HG02798 (cell line): ENCODE data around the gene PTGER3.
A peak's percentile ranks its signal among the peaks of the same experiment; 100 is the strongest.

Experiments used
- ATAC-seq: cut with Tn5 transposase; IDR thresholded peaks from one replicate; pipeline ENCODE4 v1.9.1; 2021; ENCODE audit warnings: mild to moderate bottlenecking; ENCODE audit not compliant: unreplicated experiment, poor library complexity

Gene PTGER3

DNA sequence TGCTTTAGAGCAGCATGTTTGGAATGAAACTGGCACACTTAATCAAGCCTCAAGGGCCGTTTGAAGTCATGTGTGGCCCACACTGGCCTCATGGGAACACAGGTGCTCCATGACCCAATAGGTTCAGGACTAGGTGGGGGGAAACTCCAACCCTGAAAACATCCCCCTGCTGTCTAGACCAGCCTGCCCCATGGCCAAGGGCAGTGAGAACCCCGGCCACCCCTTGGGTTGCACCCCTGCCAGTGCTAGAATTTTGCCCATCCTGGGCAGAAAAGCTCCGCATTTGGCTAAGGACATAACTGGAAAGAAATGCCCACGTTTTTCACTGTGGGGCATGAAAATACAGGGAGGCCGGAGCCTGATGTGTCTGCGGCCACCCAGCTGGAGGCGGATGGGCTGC is 6.1 kb upstream of the PTGER3 start:
- no peak for ATAC-seq

DNA sequence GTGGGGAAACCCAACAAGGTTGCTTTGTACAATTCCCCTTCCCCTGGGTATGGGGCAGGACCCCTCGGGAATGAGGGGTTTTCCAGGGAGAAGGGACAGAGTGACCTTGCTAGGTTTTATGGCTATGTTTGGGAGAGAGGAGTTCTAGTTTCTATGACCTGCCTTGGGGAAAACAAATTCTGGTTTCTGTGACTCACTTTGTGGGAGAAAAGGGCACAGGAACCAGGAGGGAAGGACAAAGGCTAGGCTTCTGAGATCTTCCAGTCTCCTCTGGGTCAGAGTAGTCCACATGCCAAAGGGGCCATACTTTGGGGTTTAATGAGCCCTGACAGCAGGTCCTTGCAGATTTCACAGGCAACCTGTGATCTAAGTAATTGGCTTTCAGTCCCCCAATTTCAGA is 5.5 kb upstream of the PTGER3 start:
- ATAC-seq: no peak

DNA sequence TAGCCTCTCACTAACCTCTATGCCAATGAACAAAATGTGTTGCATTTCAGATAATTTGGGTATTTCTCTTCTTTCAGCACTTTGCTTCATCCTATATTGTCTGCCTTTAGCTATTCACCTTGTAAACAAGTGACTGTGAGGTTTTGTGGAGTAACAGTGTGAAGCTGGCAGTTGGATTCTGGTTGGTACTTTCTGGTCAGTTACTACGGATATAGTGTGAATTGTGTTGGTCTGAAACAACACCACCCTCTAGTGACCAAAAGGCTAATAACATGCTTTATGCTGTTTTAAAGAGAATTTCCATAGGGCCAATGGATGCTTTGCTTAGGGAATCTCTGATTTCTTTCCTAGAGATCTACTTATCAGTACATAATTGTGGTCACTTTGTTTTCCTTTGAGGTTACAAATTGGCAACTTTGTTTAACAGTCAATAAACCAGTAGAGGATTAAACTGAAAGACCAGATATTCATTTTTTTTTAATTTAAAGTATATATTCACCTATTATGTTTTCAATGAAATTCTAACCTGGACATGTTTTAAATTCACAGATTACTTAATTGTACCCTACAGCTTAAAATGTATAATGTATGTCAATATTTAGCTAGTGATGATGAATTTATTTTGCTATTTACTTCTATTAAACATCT is 2.5 kb upstream of the PTGER3 start:
- ATAC-seq: peak; percentile 68

DNA sequence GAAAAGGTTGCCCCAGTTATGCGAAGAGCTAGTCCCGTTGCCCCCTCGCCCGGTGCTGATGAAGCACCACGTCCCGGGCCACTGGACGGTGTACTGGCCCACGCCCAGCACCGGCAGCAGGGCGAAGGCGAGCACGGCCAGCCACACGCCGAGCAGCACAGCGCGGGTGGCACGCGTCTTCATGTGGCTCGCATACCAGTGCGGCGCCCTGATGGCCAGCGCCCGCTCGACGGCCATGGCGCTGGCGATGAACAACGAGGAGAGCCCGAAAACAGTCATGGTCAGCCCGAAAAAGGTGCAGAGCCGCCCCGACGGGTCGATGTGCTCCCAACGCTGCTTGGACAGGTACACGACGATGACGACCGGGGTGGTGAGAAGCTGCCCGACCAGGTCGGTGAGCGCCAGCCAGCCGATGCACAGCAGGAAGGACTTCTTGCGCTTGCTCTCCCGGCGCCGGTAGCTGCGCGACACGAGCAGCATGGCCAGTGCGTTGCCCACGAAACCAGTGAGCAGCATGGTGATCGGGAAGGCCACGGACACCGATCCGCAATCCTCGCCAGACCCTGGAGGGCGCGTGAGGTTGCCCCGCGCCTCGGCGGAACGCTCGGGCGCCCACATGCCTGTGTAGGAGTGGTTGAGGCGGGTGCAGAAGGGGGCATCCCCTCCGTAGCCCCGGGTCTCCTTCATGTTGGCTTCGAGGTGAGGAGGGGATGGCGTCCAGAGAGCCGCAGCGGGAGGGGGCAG is 553 bp downstream of the PTGER3 start:
- ATAC-seq: peak; percentile 26

- ATAC-seq: no peak
Observed at GRCh38 chr1:71045463-71046028, 2.1 kb downstream of the PTGER3 start.

DNA sequence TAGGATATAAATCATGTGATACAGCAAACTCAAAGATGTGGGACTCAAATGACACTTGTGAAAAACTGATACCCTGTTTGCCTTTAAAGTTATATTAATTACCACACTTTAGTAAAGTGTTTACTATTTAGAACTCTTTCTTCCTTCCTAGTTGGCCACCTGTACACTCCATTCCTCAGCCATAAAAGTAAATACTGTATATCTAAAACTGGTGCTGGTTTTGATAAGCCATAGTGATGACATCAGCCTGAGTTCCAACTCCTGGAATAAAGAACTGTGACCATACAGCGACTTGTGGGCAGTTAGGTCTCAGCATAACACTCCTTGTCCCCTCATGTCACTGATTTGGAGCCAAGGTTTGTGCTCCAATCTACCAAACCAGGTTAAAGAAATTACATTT is 2.8 kb downstream of the PTGER3 start:
- ATAC-seq: no peak

DNA sequence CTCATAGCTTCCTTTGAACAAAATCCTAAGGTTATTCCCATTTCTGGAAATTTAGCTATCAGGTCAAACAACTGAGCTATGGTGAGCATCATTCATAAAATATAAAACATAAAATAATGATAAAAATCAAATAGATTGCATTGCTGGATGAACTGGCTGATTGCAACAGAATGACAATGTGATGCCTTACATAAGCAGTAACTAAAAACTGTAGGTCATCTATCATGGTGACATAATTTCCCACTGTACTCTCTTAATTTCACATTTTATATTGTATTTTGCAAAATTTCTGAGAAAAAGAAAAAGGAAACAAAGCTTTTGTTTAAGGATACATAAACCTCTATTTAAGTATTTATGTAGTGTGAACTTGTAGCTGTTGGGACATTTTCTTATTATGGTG is 4.6 kb downstream of the PTGER3 start:
- no peak for ATAC-seq

GRCh38 chr1:71041806-71042205 is 5.8 kb downstream of the PTGER3 start:
- no peak for ATAC-seq

DNA sequence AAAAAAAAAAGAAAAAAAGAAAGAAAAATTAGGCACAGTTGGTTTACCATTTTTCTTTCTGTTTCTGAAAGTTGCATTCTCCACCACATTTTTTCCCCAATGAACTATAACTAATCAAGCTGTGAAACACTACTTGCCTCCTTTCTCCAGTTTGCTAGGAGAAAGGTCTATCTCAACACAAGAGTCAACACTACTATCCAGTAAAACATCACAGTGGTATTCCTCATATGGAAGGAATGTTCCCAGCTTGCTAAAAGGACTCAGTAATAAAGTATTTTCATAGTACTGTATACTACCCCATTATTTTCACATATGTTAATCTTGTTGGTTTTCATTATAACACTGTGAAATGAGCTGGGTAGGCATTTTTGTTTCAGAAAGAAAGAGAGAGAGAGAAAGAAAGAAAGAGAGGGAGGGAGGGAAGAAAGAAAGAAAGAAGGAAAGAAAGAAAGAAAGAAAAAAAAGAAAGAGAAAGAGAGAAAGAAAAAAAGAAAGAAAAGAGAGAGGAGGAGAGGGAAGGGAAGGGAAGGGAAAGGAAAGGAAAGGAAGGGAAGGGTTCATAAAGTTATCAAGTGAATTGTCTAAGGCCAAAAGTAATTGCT is 7.9 kb downstream of the PTGER3 start:
- ATAC-seq: no peak

DNA sequence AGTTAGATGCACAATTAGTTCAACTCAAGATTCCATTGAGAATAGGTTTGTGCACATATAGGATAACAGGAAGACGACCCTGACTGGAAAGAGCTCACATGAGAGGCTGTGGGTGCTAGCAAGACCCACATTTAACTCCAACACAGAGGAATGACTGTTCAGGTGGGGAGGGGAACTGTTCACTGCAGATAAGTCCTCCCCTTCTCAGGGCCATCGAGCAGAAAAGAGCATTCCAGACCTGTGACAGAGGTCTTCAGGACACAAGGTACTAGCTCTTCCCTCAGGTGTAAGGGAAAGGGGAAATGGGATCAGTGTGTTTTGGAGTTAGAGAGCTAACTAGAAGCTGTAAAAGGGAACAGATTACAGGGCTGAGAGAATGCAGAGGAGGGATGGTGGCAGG is 8.7 kb downstream of the PTGER3 start:
- ATAC-seq: no peak

DNA sequence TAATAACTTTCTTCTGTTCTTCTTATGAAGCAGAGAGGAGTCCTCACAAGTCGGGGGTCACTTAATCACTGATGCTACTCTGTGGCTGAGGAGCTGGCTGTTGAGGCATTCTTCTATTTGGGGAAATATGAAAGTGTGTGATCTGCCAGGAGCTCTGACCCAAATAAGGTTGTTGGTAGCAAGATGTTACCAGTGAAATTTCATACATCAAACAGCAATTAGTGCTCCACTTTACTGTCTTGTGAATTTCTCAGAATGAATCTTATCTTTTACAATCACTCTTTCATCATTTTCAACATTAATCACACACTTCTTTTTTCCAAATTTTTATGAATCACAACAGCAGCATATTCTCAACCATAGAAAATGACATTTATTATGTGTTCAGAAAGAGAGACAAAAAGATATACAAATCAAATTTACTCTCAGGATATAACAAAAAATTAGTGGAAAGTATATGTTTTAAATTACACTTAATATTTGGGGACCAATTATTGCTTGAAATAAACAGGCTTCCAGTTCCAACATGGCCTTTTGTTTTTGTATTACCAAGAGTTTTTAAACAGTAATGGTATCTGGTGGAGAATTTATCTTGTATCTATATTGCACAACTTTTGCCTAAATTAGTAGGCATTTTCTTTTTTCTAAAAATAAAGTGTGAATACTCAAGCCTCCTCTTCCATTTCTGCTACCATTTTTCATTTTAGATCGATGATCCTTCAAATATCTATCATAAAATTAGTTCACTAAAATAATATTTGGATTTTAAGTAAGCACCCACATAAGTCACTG is 9.6 kb downstream of the PTGER3 start:
- no peak for ATAC-seq

DNA sequence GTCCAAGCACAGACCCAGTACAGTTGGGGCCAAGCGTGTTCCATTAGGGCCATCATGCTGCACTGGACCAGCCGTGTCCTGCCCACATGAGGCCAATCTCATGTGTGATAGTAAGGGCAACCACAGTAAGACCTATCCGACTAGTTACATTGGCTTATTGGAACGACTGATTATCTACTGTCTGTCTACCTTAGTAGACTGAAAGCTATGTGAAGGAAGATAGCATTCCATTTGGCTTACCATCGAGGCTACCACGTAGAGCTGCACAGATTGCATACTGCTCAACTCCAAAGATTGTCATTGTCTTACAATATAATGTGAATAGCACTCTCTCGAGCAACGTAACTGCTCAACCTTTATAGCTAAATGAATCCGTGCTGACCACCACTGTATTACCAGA is 10.6 kb downstream of the PTGER3 start:
- no peak for ATAC-seq

GRCh38 chr1:71033136-71033535 is 14.5 kb downstream of the PTGER3 start:
- no peak for ATAC-seq

GRCh38 chr1:71031426-71031825 is 16.2 kb downstream of the PTGER3 start:
- ATAC-seq: no peak

DNA sequence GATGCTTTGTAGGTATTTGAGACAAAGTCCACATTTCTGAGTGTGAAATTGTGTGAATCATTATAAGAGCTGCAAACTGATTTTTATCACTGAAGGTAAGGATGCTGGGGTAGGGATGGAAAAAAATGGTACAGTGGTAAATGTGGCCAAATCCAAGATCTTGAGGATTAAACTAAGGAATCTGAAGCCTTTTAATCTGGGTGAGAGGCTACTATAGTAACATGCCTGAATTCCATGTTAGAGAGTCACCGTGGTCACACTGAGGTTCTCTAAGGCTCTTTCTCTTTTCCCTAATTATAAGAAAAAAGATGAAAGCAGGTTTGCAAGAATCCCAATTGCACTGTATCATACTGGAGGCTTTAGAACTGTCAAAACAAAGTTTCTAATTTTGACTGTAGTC is 17.6 kb downstream of the PTGER3 start:
- ATAC-seq: no peak

DNA sequence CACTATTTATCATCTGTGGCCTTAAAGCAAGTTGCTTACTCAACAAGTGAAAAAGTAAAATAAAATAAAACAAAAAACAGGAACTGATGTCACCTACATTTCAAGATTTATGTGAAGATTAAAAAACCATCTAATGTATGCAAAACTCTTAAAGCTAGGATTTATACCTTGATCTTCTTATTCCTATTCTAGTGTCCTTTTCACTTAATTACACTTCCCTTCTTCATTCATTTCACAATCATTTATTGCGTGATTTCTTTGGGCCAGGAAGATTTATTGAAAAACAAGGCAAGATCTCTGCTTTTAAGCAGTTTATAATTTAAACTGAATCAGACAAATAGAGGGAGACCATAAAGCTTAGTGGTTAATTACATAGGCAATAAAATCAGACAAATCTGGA is 18.6 kb downstream of the PTGER3 start:
- no peak for ATAC-seq

GRCh38 chr1:71027991-71028390 is 19.6 kb downstream of the PTGER3 start:
- ATAC-seq: no peak

DNA sequence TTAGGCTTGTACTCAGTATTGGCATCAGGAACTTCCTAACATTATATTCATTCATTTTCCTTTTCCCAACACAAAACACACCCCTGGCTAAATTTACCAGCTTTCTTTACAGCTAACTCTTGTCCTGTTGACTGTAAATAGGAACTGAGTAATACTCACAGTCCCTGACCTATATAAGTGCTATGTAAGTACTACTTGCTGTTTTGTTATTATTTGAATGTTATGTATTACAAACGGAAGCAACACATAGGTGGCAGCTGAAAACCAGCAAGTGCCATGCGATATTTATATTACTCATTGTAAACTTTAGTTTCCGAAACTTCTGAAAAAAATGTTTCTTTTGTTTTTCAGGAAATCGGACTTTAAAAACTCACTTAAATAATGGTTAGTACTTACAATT is 21.5 kb downstream of the PTGER3 start:
- no peak for ATAC-seq

GRCh38 chr1:71023515-71023914 is 24.1 kb downstream of the PTGER3 start:
- no peak for ATAC-seq

- ATAC-seq: no peak
Observed at GRCh38 chr1:71019233-71019969, 28.2 kb downstream of the PTGER3 start.
